ENCODE results near the gene GAS6. TPM values are rescaled to one million over a fixed set of nuclear protein-coding genes. Genes with fewer than 3 reads are reported as not detected.

Gene GAS6
- total RNA-seq, 1 experiment from 2014 or later, result 20.9 TPM

- Histone ChIP-seq H3F3A (ENCODE audit: low read length, unreplicated experiment) (no peaks in the 10 kb centered on the region), H3K27ac (ENCODE audit: low read length) (no peak overlapping the region), H3K9ac (ENCODE audit: low read length) (no peak overlapping the region), H2AFZ (ENCODE audit: low read length) (no peak overlapping the region), H3K9me3 (ENCODE audit: low read length) (no peaks in the 10 kb centered on the region), H3K36me3 (ENCODE audit: low read depth, low read length) (no peaks in the 10 kb centered on the region), H3K4me1 (ENCODE audit: insufficient read depth, low read length) (no peaks in the 10 kb centered on the region), H4K20me1 (ENCODE audit: low read length) (no peaks in the 10 kb centered on the region), H3K9me2 (replicated peaks; ENCODE audit: low read length) (no peaks in the 10 kb centered on the region), H3K27me3 (ENCODE audit: low read length) (no peaks in the 10 kb centered on the region), H3K4me2 (ENCODE audit: low read length) (no peak overlapping the region), H3K79me2 (ENCODE audit: low read length) (no peaks in the 10 kb centered on the region), H3K4me3 (ENCODE audit: low read length) (no peak overlapping the region)
- no peak for TF ChIP-seq CTCF (conservative IDR thresholded peaks at IDR 0.05; ENCODE audit: low read depth, low read length)
- TF ChIP-seq EZH2 (IDR thresholded peaks at IDR 0.05; ENCODE audit: low read length, unreplicated experiment), result no peak
- no peak for TF ChIP-seq EZH2phosphoT487 (IDR thresholded peaks at IDR 0.05; ENCODE audit: borderline replicate concordance, low read length)
- POLR2A ChIA-PET (ENCODE audit: unreplicated experiment), result no interaction called here
- intact Hi-C loops (cut with micrococcal nuclease), result no loop called here
- no TSS peak for BruUV-seq (replicated peaks)
- no peak for ATAC-seq
- CTCF ChIA-PET, result no interaction called here
- DNase-seq, result no peak
Measured at GRCh38 chr13:113875429-113875815, 11.5 kb upstream of the GAS6 start.

GRCh38 chr13:113874579-113875428, 10.9 kb upstream of the GAS6 start:
- CTCF ChIA-PET, result no interaction called here

More at GRCh38 chr13:113874579-113875428, 10.9 kb upstream of the GAS6 start:
- H4K20me1 ChIP-seq (ENCODE audit: low read length), result no peaks in the 10 kb centered on the region
- ATAC-seq, result no peak
- intact Hi-C loops (cut with micrococcal nuclease), result no loop called here
- no peaks in the 10 kb centered on the region for H3F3A ChIP-seq (ENCODE audit: low read length, unreplicated experiment)
- H3K36me3 ChIP-seq (ENCODE audit: low read depth, low read length), result no peaks in the 10 kb centered on the region
- no peak for DNase-seq
- no peak overlapping the region for H2AFZ ChIP-seq (ENCODE audit: low read length)
- H3K79me2 ChIP-seq (ENCODE audit: low read length), result no peaks in the 10 kb centered on the region
- TF ChIP-seq CTCF (conservative IDR thresholded peaks at IDR 0.05; ENCODE audit: low read depth, low read length), result no peak
- TF ChIP-seq EZH2 (IDR thresholded peaks at IDR 0.05; ENCODE audit: low read length, unreplicated experiment), result no peak
- no peak for TF ChIP-seq EZH2phosphoT487 (IDR thresholded peaks at IDR 0.05; ENCODE audit: borderline replicate concordance, low read length)
- no peaks in the 10 kb centered on the region for H3K9me2 ChIP-seq (replicated peaks; ENCODE audit: low read length)
- no peak overlapping the region for H3K4me2 ChIP-seq (ENCODE audit: low read length)
- H3K4me3 ChIP-seq (ENCODE audit: low read length), result no peak overlapping the region
- no peak overlapping the region for H3K27ac ChIP-seq (ENCODE audit: low read length)
- no peaks in the 10 kb centered on the region for H3K4me1 ChIP-seq (ENCODE audit: insufficient read depth, low read length)
- no TSS peak for BruUV-seq (replicated peaks)
- no peak overlapping the region for H3K9ac ChIP-seq (ENCODE audit: low read length)
- H3K9me3 ChIP-seq (ENCODE audit: low read length), result no peaks in the 10 kb centered on the region
- H3K27me3 ChIP-seq (ENCODE audit: low read length), result no peaks in the 10 kb centered on the region
- POLR2A ChIA-PET (ENCODE audit: unreplicated experiment), result no interaction called here
